Activated naive CD4-positive, alpha-beta T cell treated with anti-CD3 and anti-CD28 coated beads, Interleukin-2, amount 50 U/mL, for 24 hours (primary cell): ENCODE results near the gene SUCLG2.

Experiments used
- H3K27ac Mint-ChIP-seq: one replicate; pipeline ENCODE4 v1.8.0; 2021; ENCODE audit warnings: mild to moderate bottlenecking, mixed read lengths
- H3K27me3 Mint-ChIP-seq: one replicate; pipeline ENCODE4 v1.8.0; 2021; ENCODE audit warnings: mixed read lengths
- H3K36me3 Mint-ChIP-seq: one replicate; pipeline ENCODE4 v1.8.0; 2021; ENCODE audit warnings: mixed read lengths
- H3K4me1 Mint-ChIP-seq: one replicate; pipeline ENCODE4 v1.8.0; 2021; ENCODE audit warnings: mixed read lengths
- H3K4me3 Mint-ChIP-seq: one replicate; pipeline ENCODE4 v1.8.0; 2021; ENCODE audit warnings: mild to moderate bottlenecking, mixed read lengths
- H3K9me3 Mint-ChIP-seq: one replicate; pipeline ENCODE4 v1.8.0; 2021; ENCODE audit warnings: mixed read lengths

Gene SUCLG2

DNA sequence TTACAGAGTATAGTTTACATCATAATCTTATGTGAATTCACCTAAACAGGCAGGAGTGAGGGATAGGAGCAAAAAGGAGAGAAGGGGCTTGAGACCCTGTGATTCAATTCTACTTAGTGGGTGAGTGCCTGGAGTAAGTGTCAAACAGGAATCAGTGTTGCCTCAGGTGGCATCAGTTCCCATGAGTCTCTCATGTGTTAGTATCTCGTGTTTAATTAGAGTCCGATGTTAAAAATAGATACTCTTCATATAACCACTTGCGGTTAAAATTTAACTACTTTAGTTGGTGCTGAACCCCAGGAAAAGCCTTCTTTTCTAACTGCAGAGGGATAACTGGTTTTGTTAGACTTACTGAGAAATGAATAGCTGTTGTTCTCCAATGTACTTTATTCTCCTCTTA lies 251.5 kb downstream of the SUCLG2 start:
- Mint-ChIP-seq H3K4me3 (no peak overlapping the region), H3K4me1 (no peaks in the 10 kb centered on the region), H3K27me3 (no peaks in the 10 kb centered on the region), H3K27ac (peak overlapping the region; percentile 25), H3K36me3 (peaks cover 36% of the 10 kb centered on the region), H3K9me3 (no peaks in the 10 kb centered on the region)

DNA sequence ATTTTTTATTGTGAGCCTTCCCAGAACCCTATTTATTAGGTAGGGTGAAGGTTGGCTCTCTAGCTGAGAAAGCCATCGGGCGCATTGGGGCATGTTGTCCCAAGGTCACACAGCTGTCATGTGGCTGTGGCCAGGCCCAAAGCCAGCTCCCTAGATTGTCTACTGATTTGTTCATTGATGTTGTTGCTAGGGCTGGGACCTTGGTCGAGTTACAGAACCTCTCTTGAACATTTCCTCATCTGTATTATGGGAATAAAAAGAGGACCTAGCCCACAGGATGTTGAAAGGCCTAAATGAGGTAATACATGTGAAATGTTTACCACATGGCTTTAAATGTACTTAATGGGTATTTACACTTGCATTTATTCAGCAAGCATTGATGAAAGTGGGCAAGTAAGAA lies 252.5 kb downstream of the SUCLG2 start:
- no peak overlapping the region for H3K27ac Mint-ChIP-seq
- no peaks in the 10 kb centered on the region for H3K4me1 Mint-ChIP-seq
- no peaks in the 10 kb centered on the region for H3K9me3 Mint-ChIP-seq
- H3K4me3 Mint-ChIP-seq: no peak overlapping the region
- no peaks in the 10 kb centered on the region for H3K27me3 Mint-ChIP-seq
- peaks cover 35% of the 10 kb centered on the region for H3K36me3 Mint-ChIP-seq

DNA sequence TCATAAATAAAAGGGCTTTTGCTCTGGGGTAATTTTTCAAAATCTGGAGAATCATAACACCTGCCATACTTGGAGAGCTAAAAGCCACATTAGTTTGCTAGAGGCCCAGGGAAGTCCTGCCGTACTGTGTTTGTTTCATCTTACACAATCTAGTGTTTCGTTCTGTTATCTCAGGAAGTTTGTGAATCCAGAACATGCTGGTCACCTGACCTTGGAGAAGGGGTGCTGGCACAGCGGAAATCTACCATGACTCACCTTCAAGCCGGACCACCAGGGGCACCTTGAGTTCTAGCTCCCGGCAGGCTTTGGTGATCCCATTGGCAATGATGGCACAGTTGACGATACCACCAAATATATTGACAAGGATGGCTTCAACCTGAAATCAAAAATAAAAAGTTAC lies 253.9 kb downstream of the SUCLG2 start:
- H3K4me1 Mint-ChIP-seq: no peaks in the 10 kb centered on the region
- H3K9me3 Mint-ChIP-seq: no peaks in the 10 kb centered on the region
- H3K27me3 Mint-ChIP-seq: no peaks in the 10 kb centered on the region
- H3K4me3 Mint-ChIP-seq: no peak overlapping the region
- H3K36me3 Mint-ChIP-seq: peaks cover 34% of the 10 kb centered on the region
- no peak overlapping the region for H3K27ac Mint-ChIP-seq

DNA sequence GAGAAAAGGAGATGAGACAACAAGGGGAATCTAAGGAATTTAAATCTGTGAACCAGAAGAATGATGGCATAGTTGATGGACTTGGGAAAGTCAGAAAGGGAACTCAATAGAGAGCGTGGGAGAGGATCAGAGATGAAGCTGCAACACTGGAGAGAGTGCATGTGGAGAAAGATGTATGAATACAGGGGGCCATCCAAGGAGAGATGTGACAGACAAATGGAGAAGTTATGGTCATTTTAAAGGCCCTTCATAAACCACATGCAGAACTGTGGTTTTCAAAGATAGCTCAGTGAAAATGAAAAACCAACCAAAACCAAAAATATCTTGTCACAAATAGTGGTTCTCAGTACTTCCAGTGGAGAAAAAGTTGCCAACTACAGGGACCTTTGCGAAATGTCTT lies 265.2 kb downstream of the SUCLG2 start:
- Mint-ChIP-seq H3K4me3 (no peak overlapping the region), H3K36me3 (peaks cover 36% of the 10 kb centered on the region), H3K9me3 (no peaks in the 10 kb centered on the region), H3K4me1 (peaks cover 59% of the 10 kb centered on the region), H3K27me3 (no peaks in the 10 kb centered on the region), H3K27ac (peak overlapping the region; percentile 31)

DNA sequence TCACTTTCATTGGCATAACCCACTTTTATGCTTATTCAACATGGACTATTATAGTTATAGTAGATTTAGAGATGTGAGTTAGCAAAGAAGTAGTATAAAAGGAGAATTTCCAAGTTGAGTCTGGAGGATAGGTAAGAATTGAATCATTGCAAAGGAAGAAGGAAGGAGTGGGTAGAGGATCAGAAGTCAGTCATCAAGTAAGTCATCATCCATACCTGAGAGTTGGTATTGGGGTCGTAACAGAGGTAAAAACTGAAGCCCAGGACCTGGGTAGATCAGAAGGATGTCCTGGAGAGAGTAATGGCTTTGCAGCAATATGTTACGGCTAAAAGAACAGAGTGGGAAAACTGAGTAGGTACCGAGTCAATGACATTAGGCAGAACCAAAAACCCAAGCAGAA lies 265.7 kb downstream of the SUCLG2 start:
- Mint-ChIP-seq H3K27me3 (no peaks in the 10 kb centered on the region), H3K36me3 (peaks cover 38% of the 10 kb centered on the region), H3K4me1 (peaks cover 63% of the 10 kb centered on the region), H3K9me3 (no peaks in the 10 kb centered on the region), H3K4me3 (no peak overlapping the region), H3K27ac (peak overlapping the region; percentile 31)

DNA sequence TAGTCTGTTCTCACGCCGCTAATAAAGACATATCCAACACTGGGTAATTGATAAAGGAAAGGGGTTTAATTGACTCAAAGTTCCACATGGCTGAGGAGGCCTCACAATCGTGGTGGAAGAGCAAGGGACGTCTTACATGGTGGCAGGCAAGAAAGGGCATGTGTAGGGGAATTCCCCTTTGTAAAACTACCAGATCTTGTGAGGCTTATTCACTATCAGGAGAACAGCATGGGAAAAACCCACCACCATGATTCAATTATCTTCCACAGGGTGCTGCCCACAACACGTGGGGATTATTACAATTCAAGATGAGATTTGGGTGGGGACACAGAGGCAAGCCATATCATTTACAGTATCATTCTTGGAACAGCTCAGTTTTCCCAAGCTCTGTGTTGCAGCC lies 268.0 kb downstream of the SUCLG2 start:
- peaks cover 28% of the 10 kb centered on the region for H3K36me3 Mint-ChIP-seq
- peaks cover 62% of the 10 kb centered on the region for H3K4me1 Mint-ChIP-seq
- H3K4me3 Mint-ChIP-seq: peak overlapping the region; percentile 32
- no peaks in the 10 kb centered on the region for H3K27me3 Mint-ChIP-seq
- H3K27ac Mint-ChIP-seq: peak overlapping the region; percentile 78
- H3K9me3 Mint-ChIP-seq: no peaks in the 10 kb centered on the region

DNA sequence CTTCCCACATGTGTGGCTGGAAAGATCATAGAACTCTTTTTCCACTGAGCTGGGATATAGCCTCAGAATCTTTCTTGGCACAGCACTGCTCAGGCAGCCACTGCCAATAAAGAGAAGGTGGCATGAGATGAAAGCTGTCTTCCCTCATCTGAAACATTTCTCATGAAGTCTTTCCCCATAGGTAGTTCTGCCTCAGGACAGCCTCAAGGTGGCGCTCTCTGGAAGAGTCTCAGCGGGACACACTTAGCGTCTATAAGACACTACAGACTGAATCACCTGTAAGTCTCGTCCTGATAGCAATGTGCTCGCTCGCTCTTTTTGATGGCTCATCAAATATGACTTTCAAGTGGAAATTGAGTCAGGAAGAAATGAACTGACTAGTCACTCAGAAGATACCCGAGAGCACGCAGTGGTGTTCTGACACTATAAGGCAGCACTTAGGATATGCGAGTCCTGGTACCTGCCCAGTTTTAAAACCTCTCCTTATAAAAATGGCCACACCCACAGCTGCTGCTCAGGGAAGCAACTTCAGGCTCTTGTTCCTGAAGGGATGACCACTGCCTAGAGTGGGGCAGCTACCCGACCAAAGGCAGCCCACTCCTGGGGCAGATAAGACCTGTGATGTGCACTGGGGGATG lies 269.5 kb downstream of the SUCLG2 start:
- H3K4me3 Mint-ChIP-seq: no peak overlapping the region
- peak overlapping the region; percentile 80 for H3K27ac Mint-ChIP-seq
- peaks cover 58% of the 10 kb centered on the region for H3K4me1 Mint-ChIP-seq
- H3K9me3 Mint-ChIP-seq: no peaks in the 10 kb centered on the region
- H3K27me3 Mint-ChIP-seq: no peaks in the 10 kb centered on the region
- peaks cover 28% of the 10 kb centered on the region for H3K36me3 Mint-ChIP-seq

DNA sequence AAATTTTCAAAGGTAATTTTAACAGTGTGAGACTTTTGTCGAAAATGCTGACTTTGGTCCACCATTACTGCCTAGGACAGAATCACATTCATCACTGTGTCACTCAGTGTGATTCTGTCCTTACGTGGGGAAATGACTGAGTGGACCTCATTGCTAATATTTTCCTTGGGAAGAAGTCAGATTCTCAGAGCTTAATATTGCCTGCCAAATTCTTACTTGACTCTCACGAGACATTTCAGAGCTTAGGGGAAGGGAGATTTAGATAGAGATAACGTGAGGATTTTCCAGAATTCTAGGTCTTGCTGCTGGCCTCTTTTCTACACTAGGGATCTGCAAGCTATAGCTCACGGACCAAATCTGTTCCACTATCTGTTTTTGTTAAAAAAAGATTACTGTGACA lies 270.4 kb downstream of the SUCLG2 start:
- no peak overlapping the region for H3K27ac Mint-ChIP-seq
- peaks cover 56% of the 10 kb centered on the region for H3K4me1 Mint-ChIP-seq
- H3K4me3 Mint-ChIP-seq: no peak overlapping the region
- H3K27me3 Mint-ChIP-seq: no peaks in the 10 kb centered on the region
- no peaks in the 10 kb centered on the region for H3K9me3 Mint-ChIP-seq
- H3K36me3 Mint-ChIP-seq: peaks cover 31% of the 10 kb centered on the region

DNA sequence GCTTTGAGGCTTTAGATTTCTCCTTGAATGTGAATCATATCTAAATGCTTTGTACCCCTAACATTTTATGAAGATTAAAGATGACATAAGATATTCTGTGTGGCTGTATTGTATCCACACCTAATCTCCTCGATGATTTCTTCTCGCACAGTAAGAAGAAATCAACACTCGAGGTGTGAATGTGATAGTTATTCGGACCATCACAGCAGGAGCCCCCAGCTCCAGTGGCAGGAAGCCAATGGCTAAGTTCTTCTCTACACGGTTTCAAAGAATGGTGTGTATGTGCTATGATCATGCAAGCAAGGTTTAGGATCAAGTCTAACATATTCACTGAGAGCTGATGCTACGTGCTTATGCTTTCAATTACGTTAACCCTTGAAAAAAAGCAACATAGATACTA lies 271.0 kb downstream of the SUCLG2 start:
- no peak overlapping the region for H3K4me3 Mint-ChIP-seq
- peaks cover 50% of the 10 kb centered on the region for H3K4me1 Mint-ChIP-seq
- no peaks in the 10 kb centered on the region for H3K27me3 Mint-ChIP-seq
- H3K9me3 Mint-ChIP-seq: no peaks in the 10 kb centered on the region
- peak overlapping the region; percentile 46 for H3K27ac Mint-ChIP-seq
- peaks cover 26% of the 10 kb centered on the region for H3K36me3 Mint-ChIP-seq

DNA sequence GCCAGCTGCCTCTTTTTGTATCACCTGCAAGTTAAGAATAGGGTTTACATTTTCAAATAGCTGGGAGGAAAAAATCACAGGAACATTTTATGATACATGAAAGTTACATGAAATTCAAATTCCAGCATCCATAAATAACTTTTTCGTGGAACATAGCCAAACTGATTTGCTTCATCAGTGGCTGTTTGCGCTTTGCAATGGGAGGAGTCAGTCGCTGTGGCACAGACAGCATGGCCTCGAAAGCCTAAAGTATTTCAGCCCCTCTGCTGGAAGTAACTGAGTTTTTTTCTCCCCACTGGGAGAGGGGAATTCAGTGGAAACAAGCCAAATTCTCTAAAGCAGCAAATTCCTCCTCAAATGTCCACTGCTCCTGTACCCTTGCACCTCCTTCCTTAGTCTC lies 271.9 kb downstream of the SUCLG2 start:
- Mint-ChIP-seq H3K9me3 (no peaks in the 10 kb centered on the region), H3K36me3 (peaks cover 26% of the 10 kb centered on the region), H3K27me3 (no peaks in the 10 kb centered on the region), H3K4me1 (peaks cover 42% of the 10 kb centered on the region), H3K4me3 (no peak overlapping the region), H3K27ac (no peak overlapping the region)

DNA sequence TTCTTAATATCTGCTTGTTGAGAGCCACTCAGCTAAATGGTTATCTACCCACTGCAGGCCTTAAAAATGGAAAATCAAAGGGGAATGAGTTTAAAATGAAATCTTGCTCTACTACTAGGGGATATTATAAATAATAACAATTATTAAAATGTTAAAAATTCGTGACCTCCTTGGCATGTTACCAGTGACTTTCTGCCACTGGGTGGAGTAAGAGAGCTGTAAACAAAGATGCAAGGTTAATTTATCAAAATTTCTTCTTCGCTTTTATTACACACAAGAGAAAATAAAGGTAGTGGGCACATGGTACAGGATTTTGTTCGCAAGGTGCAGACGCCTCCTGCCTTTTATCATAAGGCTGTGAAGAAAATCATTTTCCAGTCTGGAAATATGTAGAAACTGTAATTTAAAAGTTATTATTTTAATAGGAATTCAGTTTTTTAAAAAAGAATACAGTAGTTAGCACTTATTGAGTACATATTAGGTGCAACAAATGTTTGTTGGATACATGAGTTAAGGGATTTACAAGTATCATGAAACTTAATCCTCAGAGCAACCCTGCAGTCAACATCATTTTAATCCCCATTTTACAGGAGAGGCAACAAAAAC lies 272.6 kb downstream of the SUCLG2 start:
- Mint-ChIP-seq H3K27ac (no peak overlapping the region), H3K4me1 (peaks cover 38% of the 10 kb centered on the region), H3K36me3 (peaks cover 27% of the 10 kb centered on the region), H3K9me3 (no peaks in the 10 kb centered on the region), H3K4me3 (no peak overlapping the region), H3K27me3 (no peaks in the 10 kb centered on the region)

DNA sequence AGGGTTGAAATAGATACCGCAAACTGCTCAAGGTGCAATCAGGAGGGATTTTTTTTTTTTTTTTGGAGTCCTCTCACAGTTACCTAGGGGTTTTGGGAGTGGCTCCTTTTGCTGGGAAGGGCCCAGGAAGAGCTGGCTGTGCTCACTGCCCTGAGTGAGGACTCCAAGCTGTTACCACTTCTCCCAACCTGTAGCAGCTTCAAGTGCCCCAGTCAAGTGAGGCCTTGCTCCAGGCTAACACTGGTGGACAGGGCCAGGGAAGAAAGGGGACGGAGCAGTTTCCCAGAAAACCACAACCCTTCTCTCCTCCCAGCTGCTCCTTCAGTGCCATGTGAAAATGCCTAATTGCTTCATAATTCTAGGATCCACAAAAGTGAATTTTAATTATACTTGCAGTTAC lies 274.3 kb downstream of the SUCLG2 start:
- peaks cover 25% of the 10 kb centered on the region for H3K4me1 Mint-ChIP-seq
- H3K9me3 Mint-ChIP-seq: no peaks in the 10 kb centered on the region
- H3K27ac Mint-ChIP-seq: no peak overlapping the region
- no peaks in the 10 kb centered on the region for H3K27me3 Mint-ChIP-seq
- no peak overlapping the region for H3K4me3 Mint-ChIP-seq
- H3K36me3 Mint-ChIP-seq: peaks cover 29% of the 10 kb centered on the region

DNA sequence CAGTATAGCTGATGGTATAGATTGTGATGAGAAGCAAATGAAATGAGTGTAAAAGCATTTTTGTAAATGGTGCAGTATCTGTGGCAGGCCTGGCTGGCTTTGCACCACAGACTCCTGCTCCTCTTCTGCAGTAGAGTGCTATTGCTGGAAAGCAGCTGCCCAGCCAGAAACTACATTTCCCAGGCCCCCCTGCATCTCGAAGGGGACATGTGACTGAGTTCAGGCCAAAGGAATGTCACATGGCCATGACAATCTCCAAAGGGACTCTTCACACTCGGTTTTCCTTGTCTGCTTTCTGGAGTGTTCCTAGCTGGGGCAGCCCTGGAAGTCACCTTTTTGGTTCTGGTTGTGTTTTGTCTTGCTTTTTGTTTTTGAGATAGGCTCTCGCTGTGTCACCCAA lies 277.1 kb downstream of the SUCLG2 start:
- Mint-ChIP-seq H3K4me3 (no peak overlapping the region), H3K4me1 (peaks cover 6% of the 10 kb centered on the region), H3K36me3 (peaks cover 40% of the 10 kb centered on the region), H3K27me3 (no peaks in the 10 kb centered on the region), H3K9me3 (no peaks in the 10 kb centered on the region), H3K27ac (no peak overlapping the region)

DNA sequence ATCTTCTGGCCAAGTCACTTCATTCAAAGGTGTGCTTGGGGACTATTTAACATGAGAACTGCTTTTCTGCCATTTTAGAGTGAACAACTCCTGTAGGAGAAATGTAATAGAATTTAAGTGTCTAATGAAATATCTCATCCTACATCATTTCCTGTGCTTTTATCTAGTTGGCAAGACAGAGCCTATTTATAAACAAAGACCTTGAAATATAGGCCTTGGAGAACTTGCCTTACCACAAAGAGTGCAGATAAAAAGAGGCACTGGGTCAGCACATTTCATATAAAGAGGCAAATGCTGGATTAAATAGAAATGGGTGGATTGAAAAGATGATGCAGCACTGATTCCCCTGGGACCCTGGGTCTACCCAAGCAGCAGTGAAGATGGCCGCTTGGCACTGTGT lies 278.0 kb downstream of the SUCLG2 start:
- H3K9me3 Mint-ChIP-seq: no peaks in the 10 kb centered on the region
- no peak overlapping the region for H3K4me3 Mint-ChIP-seq
- H3K36me3 Mint-ChIP-seq: peaks cover 40% of the 10 kb centered on the region
- H3K4me1 Mint-ChIP-seq: peaks cover 6% of the 10 kb centered on the region
- no peaks in the 10 kb centered on the region for H3K27me3 Mint-ChIP-seq
- H3K27ac Mint-ChIP-seq: no peak overlapping the region

DNA sequence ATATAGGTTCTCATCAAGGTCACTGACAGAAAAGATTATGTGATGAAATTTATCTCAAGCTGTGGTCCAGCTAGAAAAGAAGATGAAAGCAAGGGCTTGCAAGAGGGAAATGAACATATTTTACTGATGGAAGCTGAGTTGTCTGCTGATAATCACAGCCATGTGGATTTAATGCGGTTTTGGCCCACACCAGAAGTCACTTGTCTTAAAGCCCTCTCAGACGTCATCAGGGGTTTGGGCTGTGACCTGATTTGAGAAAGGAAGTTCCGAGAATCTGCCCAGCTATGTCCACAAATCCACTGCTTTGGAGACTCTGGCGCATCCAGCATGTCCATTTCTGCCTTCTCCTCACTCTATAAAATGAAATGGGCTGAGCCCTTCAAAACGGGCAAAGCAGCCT lies 278.4 kb downstream of the SUCLG2 start:
- Mint-ChIP-seq H3K27me3 (no peaks in the 10 kb centered on the region), H3K9me3 (no peaks in the 10 kb centered on the region), H3K36me3 (peaks cover 40% of the 10 kb centered on the region), H3K27ac (no peak overlapping the region), H3K4me3 (no peak overlapping the region), H3K4me1 (peaks cover 6% of the 10 kb centered on the region)

DNA sequence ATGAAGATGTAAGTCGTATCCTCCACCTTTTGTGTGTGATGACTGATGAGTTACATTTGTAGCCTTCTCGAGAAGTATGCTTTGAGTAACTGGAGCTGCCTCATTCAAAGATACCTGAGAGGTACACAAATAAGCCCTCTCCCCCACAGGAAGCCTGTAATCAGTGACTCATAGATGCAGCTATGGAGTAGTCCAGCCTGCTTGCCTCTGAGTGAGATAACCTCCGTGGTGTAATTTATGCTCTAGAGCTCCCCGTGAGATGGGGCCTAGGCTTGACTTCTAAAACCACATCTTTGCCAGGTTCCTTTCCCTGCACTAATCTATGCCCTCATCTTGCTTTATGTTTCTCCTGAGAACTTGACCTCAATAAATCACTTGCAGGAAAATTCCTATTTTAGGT lies 291.7 kb downstream of the SUCLG2 start:
- H3K27ac Mint-ChIP-seq: peak overlapping the region; percentile 24

DNA sequence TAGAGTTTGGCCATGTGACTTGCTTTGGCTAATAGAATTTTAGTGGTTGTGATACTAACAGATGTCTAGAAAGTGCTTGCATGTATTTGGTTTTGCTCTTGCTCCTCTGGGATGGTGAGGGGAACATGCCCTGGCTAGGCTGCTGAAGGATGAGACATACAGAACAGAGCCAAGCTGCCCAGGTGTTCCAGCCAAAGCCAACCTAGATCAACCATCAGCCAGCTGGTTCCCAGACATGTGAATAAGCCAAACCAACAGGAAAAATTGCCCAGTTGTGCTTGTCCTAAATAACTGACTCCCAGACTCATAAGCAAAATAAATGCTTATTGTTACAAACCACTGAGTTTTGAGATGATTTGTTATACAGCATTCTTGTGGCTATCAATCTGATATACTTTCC lies 292.6 kb downstream of the SUCLG2 start:
- no peaks in the 10 kb centered on the region for H3K9me3 Mint-ChIP-seq
- no peak overlapping the region for H3K4me3 Mint-ChIP-seq
- H3K27ac Mint-ChIP-seq: no peak overlapping the region

More for the DNA sequence above, 291.7 kb downstream of the SUCLG2 start:
- peaks cover 4% of the 10 kb centered on the region for H3K36me3 Mint-ChIP-seq
- no peaks in the 10 kb centered on the region for H3K9me3 Mint-ChIP-seq
- no peaks in the 10 kb centered on the region for H3K27me3 Mint-ChIP-seq
- H3K4me1 Mint-ChIP-seq: peaks cover 29% of the 10 kb centered on the region
- H3K4me3 Mint-ChIP-seq: peak overlapping the region; percentile 38

More for the DNA sequence above, 292.6 kb downstream of the SUCLG2 start:
- Mint-ChIP-seq H3K27me3 (no peaks in the 10 kb centered on the region), H3K36me3 (peaks cover 5% of the 10 kb centered on the region), H3K4me1 (peaks cover 33% of the 10 kb centered on the region)
